NCI-H128 (cell line): ENCODE data around the gene CDK5RAP2.

Experiments
- DNase-seq: peaks from one replicate; lab custom pipeline; 2025; ENCODE audit not compliant: unreplicated experiment; lab: John Stamatoyannopoulos, UW

CDK5RAP2 gene

GRCh38 chr9:120362446-120362845 is 217.5 kb downstream of the CDK5RAP2 start:
- no peak for DNase-seq

- DNase-seq = no peak
These were observed 218.4 kb downstream of the CDK5RAP2 start for GRCh38 chr9:120361551-120361950.

- DNase-seq = no peak
These were observed 219.5 kb downstream of the CDK5RAP2 start for GRCh38 chr9:120360510-120360909.

- no peak for DNase-seq
These were observed 219.9 kb downstream of the CDK5RAP2 start for GRCh38 chr9:120360046-120360445.

- no peak for DNase-seq
These were observed 221.1 kb downstream of the CDK5RAP2 start for GRCh38 chr9:120358877-120359276.

- DNase-seq = no peak
These were observed 226.5 kb downstream of the CDK5RAP2 start for GRCh38 chr9:120353506-120353905.

- DNase-seq = no peak
These were observed 228.9 kb downstream of the CDK5RAP2 start for GRCh38 chr9:120351106-120351505.

GRCh38 chr9:120350596-120350995 is 229.4 kb downstream of the CDK5RAP2 start:
- no peak for DNase-seq

- no peak for DNase-seq
These were observed 231.0 kb downstream of the CDK5RAP2 start for GRCh38 chr9:120348951-120349429.

GRCh38 chr9:120345379-120345778 is 234.6 kb downstream of the CDK5RAP2 start:
- no peak for DNase-seq

GRCh38 chr9:120344230-120344629 is 235.7 kb downstream of the CDK5RAP2 start:
- no peak for DNase-seq

GRCh38 chr9:120343416-120343815 is 236.6 kb downstream of the CDK5RAP2 start:
- DNase-seq = no peak
